ENCODE data around the gene ARMC3. TPM values are rescaled to one million over a fixed set of nuclear protein-coding genes. Genes with fewer than 3 reads are reported as not detected.

ARMC3 gene
- total and polyA plus RNA-seq, 5 donors from 2014 or later: 1.4 TPM; not detected in 4

- H3K27me3 ChIP-seq (ENCODE audit: control insufficient read depth, insufficient read depth, low read length): peaks cover 11% of the 10 kb centered on the region
- H3K36me3 Mint-ChIP-seq: no peaks in the 10 kb centered on the region
- no peak overlapping the region for H3K27ac Mint-ChIP-seq
- H3K27ac ChIP-seq (ENCODE audit: insufficient read depth, low read length, poor library complexity, severe bottlenecking): no peak overlapping the region
- H3K27me3 Mint-ChIP-seq: peaks cover 20% of the 10 kb centered on the region
- H3K36me3 ChIP-seq (ENCODE audit: control insufficient read depth, insufficient read depth, low read length): no peaks in the 10 kb centered on the region
- H3K4me1 ChIP-seq (ENCODE audit: control insufficient read depth, insufficient read depth, low read length, poor library complexity, severe bottlenecking): peaks cover 7% of the 10 kb centered on the region
- DNase-seq (no peak), ATAC-seq (ENCODE audit: low read depth in 2 of 2) (no peak)
- no peak overlapping the region for H3K4me3 ChIP-seq (ENCODE audit: low read depth, low read length)
- H3K9me3 ChIP-seq (ENCODE audit: control insufficient read depth in 2 of 2, low read length in 2 of 2): no peaks in the 10 kb centered on the region
- H3K9me3 Mint-ChIP-seq: no peaks in the 10 kb centered on the region
- no peaks in the 10 kb centered on the region for H3K4me1 Mint-ChIP-seq
- H3K4me3 Mint-ChIP-seq: no peak overlapping the region
Observed at GRCh38 chr10:22931948-22932347, 4.1 kb downstream of the ARMC3 start.

- Histone ChIP-seq H3K27ac (ENCODE audit: insufficient read depth, low read length, poor library complexity, severe bottlenecking) (no peak overlapping the region), H3K27me3 (ENCODE audit: control insufficient read depth, insufficient read depth, low read length) (peaks cover 5% of the 10 kb centered on the region), H3K9me3 (ENCODE audit: control insufficient read depth in 2 of 2, low read length in 2 of 2) (no peaks in the 10 kb centered on the region), H3K4me3 (ENCODE audit: low read depth, low read length) (no peak overlapping the region), H3K4me1 (ENCODE audit: control insufficient read depth, insufficient read depth, low read length, poor library complexity, severe bottlenecking) (peaks cover 2% of the 10 kb centered on the region), H3K36me3 (ENCODE audit: control insufficient read depth, insufficient read depth, low read length) (no peaks in the 10 kb centered on the region)
- no peak overlapping the region for H3K27ac Mint-ChIP-seq
- H3K4me1 Mint-ChIP-seq: no peaks in the 10 kb centered on the region
- DNase-seq (no peak), ATAC-seq (ENCODE audit: low read depth in 2 of 2) (no peak)
- no peak overlapping the region for H3K4me3 Mint-ChIP-seq
- no peaks in the 10 kb centered on the region for H3K36me3 Mint-ChIP-seq
- H3K9me3 Mint-ChIP-seq: no peaks in the 10 kb centered on the region
- H3K27me3 Mint-ChIP-seq: peaks cover 20% of the 10 kb centered on the region
Observed at GRCh38 chr10:22932626-22933370, 4.9 kb downstream of the ARMC3 start.

DNA sequence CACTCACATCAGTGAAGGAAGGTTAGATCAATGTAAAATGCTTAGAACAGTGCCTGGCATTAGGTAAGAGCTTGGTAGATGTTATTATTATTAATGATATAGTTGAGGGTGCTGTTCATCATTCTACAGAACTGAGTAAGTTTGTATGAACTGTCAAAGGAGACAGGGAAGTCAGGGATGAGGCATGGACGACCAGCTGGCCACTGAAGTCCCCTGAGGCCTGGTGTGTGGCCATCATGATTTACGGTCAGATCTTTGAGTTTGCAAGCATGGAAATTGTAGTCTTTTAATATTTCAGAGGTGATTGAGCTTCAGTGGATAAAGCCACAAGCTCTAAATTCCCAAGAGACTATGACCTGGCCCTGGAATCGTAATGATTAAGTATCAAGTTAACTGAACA is 6.9 kb downstream of the ARMC3 start:
- no peak overlapping the region for H3K27ac Mint-ChIP-seq
- ATAC-seq (ENCODE audit: low read depth in 2 of 2): no peak
- Histone ChIP-seq H3K4me3 (ENCODE audit: low read depth, low read length) (no peak overlapping the region), H3K9me3 (ENCODE audit: control insufficient read depth in 2 of 2, low read length in 2 of 2) (no peaks in the 10 kb centered on the region), H3K27me3 (ENCODE audit: control insufficient read depth, insufficient read depth, low read length) (peaks cover 5% of the 10 kb centered on the region), H3K27ac (ENCODE audit: insufficient read depth, low read length, poor library complexity, severe bottlenecking) (no peak overlapping the region), H3K36me3 (ENCODE audit: control insufficient read depth, insufficient read depth, low read length) (no peaks in the 10 kb centered on the region), H3K4me1 (ENCODE audit: control insufficient read depth, insufficient read depth, low read length, poor library complexity, severe bottlenecking) (no peaks in the 10 kb centered on the region)
- no peak overlapping the region for H3K4me3 Mint-ChIP-seq
- no peaks in the 10 kb centered on the region for H3K4me1 Mint-ChIP-seq
- no peaks in the 10 kb centered on the region for H3K36me3 Mint-ChIP-seq
- H3K9me3 Mint-ChIP-seq: peaks cover 0 to 3% (median 0%) of the 10 kb centered on the region in 7 donors
- no peak for DNase-seq
- H3K27me3 Mint-ChIP-seq: peaks cover 15% of the 10 kb centered on the region

- H3K4me1 Mint-ChIP-seq: no peaks in the 10 kb centered on the region
- ATAC-seq (ENCODE audit: low read depth in 2 of 2) (no peak), DNase-seq (no peak)
- Histone ChIP-seq H3K27ac (ENCODE audit: insufficient read depth, low read length, poor library complexity, severe bottlenecking) (no peak overlapping the region), H3K9me3 (ENCODE audit: control insufficient read depth in 2 of 2, low read length in 2 of 2) (peaks cover 0 to 5% of the 10 kb centered on the region in 2 experiments), H3K4me1 (ENCODE audit: control insufficient read depth, insufficient read depth, low read length, poor library complexity, severe bottlenecking) (no peaks in the 10 kb centered on the region), H3K36me3 (ENCODE audit: control insufficient read depth, insufficient read depth, low read length) (no peaks in the 10 kb centered on the region), H3K4me3 (ENCODE audit: low read depth, low read length) (no peak overlapping the region), H3K27me3 (ENCODE audit: control insufficient read depth, insufficient read depth, low read length) (peaks cover 8% of the 10 kb centered on the region)
- H3K27me3 Mint-ChIP-seq: peaks cover 41% of the 10 kb centered on the region
- peaks cover 0 to 12% (median 4%) of the 10 kb centered on the region in 7 donors for H3K9me3 Mint-ChIP-seq
- no peak overlapping the region for H3K27ac Mint-ChIP-seq
- H3K4me3 Mint-ChIP-seq: no peak overlapping the region
- no peaks in the 10 kb centered on the region for H3K36me3 Mint-ChIP-seq
Observed at GRCh38 chr10:22942437-22942836, 14.6 kb downstream of the ARMC3 start.

GRCh38 chr10:22945934-22946673 is 18.3 kb downstream of the ARMC3 start:
- Mint-ChIP-seq H3K27ac (no peak overlapping the region), H3K4me1 (no peaks in the 10 kb centered on the region), H3K27me3 (peaks cover 47% of the 10 kb centered on the region), H3K36me3 (no peaks in the 10 kb centered on the region), H3K9me3 (peaks cover 2 to 13% (median 8%) of the 10 kb centered on the region in 7 donors), H3K4me3 (no peak overlapping the region)
- Histone ChIP-seq H3K9me3 (ENCODE audit: control insufficient read depth in 2 of 2, low read length in 2 of 2) (peaks cover 9 to 15% of the 10 kb centered on the region in 2 experiments), H3K4me3 (ENCODE audit: low read depth, low read length) (no peak overlapping the region), H3K27ac (ENCODE audit: insufficient read depth, low read length, poor library complexity, severe bottlenecking) (no peak overlapping the region), H3K36me3 (ENCODE audit: control insufficient read depth, insufficient read depth, low read length) (no peaks in the 10 kb centered on the region), H3K4me1 (ENCODE audit: control insufficient read depth, insufficient read depth, low read length, poor library complexity, severe bottlenecking) (no peaks in the 10 kb centered on the region), H3K27me3 (ENCODE audit: control insufficient read depth, insufficient read depth, low read length) (peaks cover 7% of the 10 kb centered on the region)
- DNase-seq: no peak
- no peak for ATAC-seq (ENCODE audit: low read depth in 2 of 2)

- Histone ChIP-seq H3K36me3 (ENCODE audit: control insufficient read depth, insufficient read depth, low read length) (no peaks in the 10 kb centered on the region), H3K4me3 (ENCODE audit: low read depth, low read length) (no peak overlapping the region), H3K27me3 (ENCODE audit: control insufficient read depth, insufficient read depth, low read length) (peaks cover 4% of the 10 kb centered on the region), H3K4me1 (ENCODE audit: control insufficient read depth, insufficient read depth, low read length, poor library complexity, severe bottlenecking) (no peaks in the 10 kb centered on the region), H3K27ac (ENCODE audit: insufficient read depth, low read length, poor library complexity, severe bottlenecking) (no peak overlapping the region), H3K9me3 (ENCODE audit: control insufficient read depth in 2 of 2, low read length in 2 of 2) (no peaks in the 10 kb centered on the region)
- Mint-ChIP-seq H3K36me3 (no peaks in the 10 kb centered on the region), H3K27me3 (peaks cover 20% of the 10 kb centered on the region), H3K9me3 (peaks cover 0 to 3% (median 0%) of the 10 kb centered on the region in 7 donors), H3K27ac (no peak overlapping the region), H3K4me3 (no peak overlapping the region), H3K4me1 (no peaks in the 10 kb centered on the region)
- no peak for DNase-seq
- ATAC-seq (ENCODE audit: low read depth in 2 of 2): no peak
Observed at GRCh38 chr10:22954970-22955369, 27.1 kb downstream of the ARMC3 start.

- Mint-ChIP-seq H3K27me3 (peaks cover 31% of the 10 kb centered on the region), H3K9me3 (peaks cover 0 to 2% (median 0%) of the 10 kb centered on the region in 7 donors), H3K4me3 (no peak overlapping the region), H3K27ac (no peak overlapping the region), H3K4me1 (no peaks in the 10 kb centered on the region), H3K36me3 (no peaks in the 10 kb centered on the region)
- H3K4me3 ChIP-seq (ENCODE audit: low read depth, low read length): no peak overlapping the region
- H3K9me3 ChIP-seq (ENCODE audit: control insufficient read depth in 2 of 2, low read length in 2 of 2): no peaks in the 10 kb centered on the region
- ATAC-seq (ENCODE audit: low read depth in 2 of 2) (no peak), DNase-seq (no peak)
- H3K4me1 ChIP-seq (ENCODE audit: control insufficient read depth, insufficient read depth, low read length, poor library complexity, severe bottlenecking): no peaks in the 10 kb centered on the region
- H3K36me3 ChIP-seq (ENCODE audit: control insufficient read depth, insufficient read depth, low read length): no peaks in the 10 kb centered on the region
- no peak overlapping the region for H3K27ac ChIP-seq (ENCODE audit: insufficient read depth, low read length, poor library complexity, severe bottlenecking)
- H3K27me3 ChIP-seq (ENCODE audit: control insufficient read depth, insufficient read depth, low read length): peaks cover 6% of the 10 kb centered on the region
Observed at GRCh38 chr10:22958338-22958737, 30.5 kb downstream of the ARMC3 start.
